ENCODE results near the gene CDH13. TPM values are rescaled to one million over a fixed set of nuclear protein-coding genes. Genes with fewer than 3 reads are reported as not detected.

Gene CDH13
- total and polyA plus RNA-seq, 2 experiments from 2014 or later: 1.6 to 4.4 TPM

DNA sequence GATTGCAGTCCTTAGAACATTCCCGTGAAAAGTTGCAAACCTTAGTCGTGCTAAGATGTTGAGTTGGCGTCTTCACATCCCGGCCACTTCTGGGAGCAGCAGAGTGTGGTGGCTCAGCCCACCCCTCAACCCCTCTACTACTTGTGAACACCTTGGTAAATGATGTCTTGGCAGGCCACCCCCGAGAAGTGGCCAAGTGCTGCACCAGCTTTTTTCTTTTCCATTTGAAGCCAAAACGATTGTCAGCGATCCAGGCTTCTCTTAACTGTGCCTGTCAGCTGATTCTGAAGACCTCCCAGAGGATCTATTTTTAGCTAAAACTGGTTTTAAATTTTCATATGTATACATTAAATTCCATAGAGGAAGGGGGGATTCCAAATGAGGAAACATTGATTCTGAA is 247.5 kb downstream of the CDH13 start:
- no peaks in the 10 kb centered on the region for H3K36me3 ChIP-seq (ENCODE audit: insufficient read depth)
- peaks cover 4% of the 10 kb centered on the region; the same call in 1 of the 3 replicates for H3K36me3 Mint-ChIP-seq (ENCODE audit: low read depth)

More for the DNA sequence above, 247.5 kb downstream of the CDH13 start:
- no peak overlapping the region for H3K4me3 Mint-ChIP-seq
- H3K27ac Mint-ChIP-seq: no peak overlapping the region
- ATAC-seq: no peak
- Histone ChIP-seq H3K4me2 (peak overlapping the region; percentile 54), H2AFZ (no peak overlapping the region), H3K79me2 (replicated peaks; ENCODE audit: insufficient read depth) (no peaks in the 10 kb centered on the region), H3K4me1 (ENCODE audit: insufficient read depth) (peaks cover 9% of the 10 kb centered on the region; the same call in 1 of the 2 replicates), H3K4me3 (no peak overlapping the region), H3K9me2 (ENCODE audit: insufficient read depth) (peaks cover 13% of the 10 kb centered on the region), H3F3A (replicated peaks; ENCODE audit: low read depth) (no peaks in the 10 kb centered on the region), H3K27me3 (ENCODE audit: insufficient read depth) (no peaks in the 10 kb centered on the region), H3K27ac (ENCODE audit: low read depth) (peak overlapping the region; percentile 70; the same call in 1 of the 2 replicates), H4K20me1 (replicated peaks; ENCODE audit: insufficient read depth) (no peaks in the 10 kb centered on the region)
- peaks cover 24% of the 10 kb centered on the region for H3K4me1 Mint-ChIP-seq
- no peaks in the 10 kb centered on the region; the same call in 1 of the 3 replicates for H3K9me3 Mint-ChIP-seq
- peak; percentile 13 for DNase-seq (ENCODE audit: low spot score)
- no peaks in the 10 kb centered on the region for H3K27me3 Mint-ChIP-seq (ENCODE audit: insufficient read depth, low read depth, poor library complexity)
- no peak for TF ChIP-seq CREB1 (CRISPR knock-in tag; IDR thresholded peaks at IDR 0.05; ENCODE audit: low read depth)
- TF ChIP-seq, protein P1, sequence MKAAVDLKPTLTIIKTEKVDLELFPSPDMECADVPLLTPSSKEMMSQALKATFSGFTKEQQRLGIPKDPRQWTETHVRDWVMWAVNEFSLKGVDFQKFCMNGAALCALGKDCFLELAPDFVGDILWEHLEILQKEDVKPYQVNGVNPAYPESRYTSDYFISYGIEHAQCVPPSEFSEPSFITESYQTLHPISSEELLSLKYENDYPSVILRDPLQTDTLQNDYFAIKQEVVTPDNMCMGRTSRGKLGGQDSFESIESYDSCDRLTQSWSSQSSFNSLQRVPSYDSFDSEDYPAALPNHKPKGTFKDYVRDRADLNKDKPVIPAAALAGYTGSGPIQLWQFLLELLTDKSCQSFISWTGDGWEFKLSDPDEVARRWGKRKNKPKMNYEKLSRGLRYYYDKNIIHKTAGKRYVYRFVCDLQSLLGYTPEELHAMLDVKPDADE (IDR thresholded peaks at IDR 0.05): no peak
- no peak for TF ChIP-seq EZH2 (IDR thresholded peaks at IDR 0.05; ENCODE audit: low read depth, unreplicated experiment)
- TF ChIP-seq, protein P2, sequence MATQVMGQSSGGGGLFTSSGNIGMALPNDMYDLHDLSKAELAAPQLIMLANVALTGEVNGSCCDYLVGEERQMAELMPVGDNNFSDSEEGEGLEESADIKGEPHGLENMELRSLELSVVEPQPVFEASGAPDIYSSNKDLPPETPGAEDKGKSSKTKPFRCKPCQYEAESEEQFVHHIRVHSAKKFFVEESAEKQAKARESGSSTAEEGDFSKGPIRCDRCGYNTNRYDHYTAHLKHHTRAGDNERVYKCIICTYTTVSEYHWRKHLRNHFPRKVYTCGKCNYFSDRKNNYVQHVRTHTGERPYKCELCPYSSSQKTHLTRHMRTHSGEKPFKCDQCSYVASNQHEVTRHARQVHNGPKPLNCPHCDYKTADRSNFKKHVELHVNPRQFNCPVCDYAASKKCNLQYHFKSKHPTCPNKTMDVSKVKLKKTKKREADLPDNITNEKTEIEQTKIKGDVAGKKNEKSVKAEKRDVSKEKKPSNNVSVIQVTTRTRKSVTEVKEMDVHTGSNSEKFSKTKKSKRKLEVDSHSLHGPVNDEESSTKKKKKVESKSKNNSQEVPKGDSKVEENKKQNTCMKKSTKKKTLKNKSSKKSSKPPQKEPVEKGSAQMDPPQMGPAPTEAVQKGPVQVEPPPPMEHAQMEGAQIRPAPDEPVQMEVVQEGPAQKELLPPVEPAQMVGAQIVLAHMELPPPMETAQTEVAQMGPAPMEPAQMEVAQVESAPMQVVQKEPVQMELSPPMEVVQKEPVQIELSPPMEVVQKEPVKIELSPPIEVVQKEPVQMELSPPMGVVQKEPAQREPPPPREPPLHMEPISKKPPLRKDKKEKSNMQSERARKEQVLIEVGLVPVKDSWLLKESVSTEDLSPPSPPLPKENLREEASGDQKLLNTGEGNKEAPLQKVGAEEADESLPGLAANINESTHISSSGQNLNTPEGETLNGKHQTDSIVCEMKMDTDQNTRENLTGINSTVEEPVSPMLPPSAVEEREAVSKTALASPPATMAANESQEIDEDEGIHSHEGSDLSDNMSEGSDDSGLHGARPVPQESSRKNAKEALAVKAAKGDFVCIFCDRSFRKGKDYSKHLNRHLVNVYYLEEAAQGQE (IDR thresholded peaks at IDR 0.05; ENCODE audit: unreplicated experiment): no peak
- TF ChIP-seq ZNF331 (CRISPR knock-in tag; IDR thresholded peaks at IDR 0.05; ENCODE audit: low read depth): no peak
- TF ChIP-seq, protein P3, sequence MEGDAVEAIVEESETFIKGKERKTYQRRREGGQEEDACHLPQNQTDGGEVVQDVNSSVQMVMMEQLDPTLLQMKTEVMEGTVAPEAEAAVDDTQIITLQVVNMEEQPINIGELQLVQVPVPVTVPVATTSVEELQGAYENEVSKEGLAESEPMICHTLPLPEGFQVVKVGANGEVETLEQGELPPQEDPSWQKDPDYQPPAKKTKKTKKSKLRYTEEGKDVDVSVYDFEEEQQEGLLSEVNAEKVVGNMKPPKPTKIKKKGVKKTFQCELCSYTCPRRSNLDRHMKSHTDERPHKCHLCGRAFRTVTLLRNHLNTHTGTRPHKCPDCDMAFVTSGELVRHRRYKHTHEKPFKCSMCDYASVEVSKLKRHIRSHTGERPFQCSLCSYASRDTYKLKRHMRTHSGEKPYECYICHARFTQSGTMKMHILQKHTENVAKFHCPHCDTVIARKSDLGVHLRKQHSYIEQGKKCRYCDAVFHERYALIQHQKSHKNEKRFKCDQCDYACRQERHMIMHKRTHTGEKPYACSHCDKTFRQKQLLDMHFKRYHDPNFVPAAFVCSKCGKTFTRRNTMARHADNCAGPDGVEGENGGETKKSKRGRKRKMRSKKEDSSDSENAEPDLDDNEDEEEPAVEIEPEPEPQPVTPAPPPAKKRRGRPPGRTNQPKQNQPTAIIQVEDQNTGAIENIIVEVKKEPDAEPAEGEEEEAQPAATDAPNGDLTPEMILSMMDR (conservative IDR thresholded peaks at IDR 0.05; ENCODE audit: low read depth in 2 of 2): no peak

All from GM23338 (cell line).